ENCODE data around the gene IL31RA. TPM values are rescaled to one million over a fixed set of nuclear protein-coding genes. Genes with fewer than 3 reads are reported as not detected.

Gene IL31RA
- total RNA-seq, 1 donor, result 0.43 TPM

GRCh38 chr5:55913466-55914413, 62.6 kb downstream of the IL31RA start:
- H3K4me3 ChIP-seq (ENCODE audit: low read depth, low read length), result no peak overlapping the region
- DNase-seq (ENCODE audit: low read depth), result no peak
- TF ChIP-seq CTCF (IDR thresholded peaks at IDR 0.05; ENCODE audit: insufficient read depth, low read depth, low read length), result no peak

- no peak for TF ChIP-seq CTCF (IDR thresholded peaks at IDR 0.05; ENCODE audit: insufficient read depth, low read depth, low read length)
- no peak overlapping the region for H3K4me3 ChIP-seq (ENCODE audit: low read depth, low read length)
- DNase-seq (ENCODE audit: low read depth), result no peak
Observed at GRCh38 chr5:55914971-55915370, 63.8 kb downstream of the IL31RA start.

GRCh38 chr5:55915783-55916182, 64.6 kb downstream of the IL31RA start:
- H3K4me3 ChIP-seq (ENCODE audit: low read depth, low read length), result no peak overlapping the region
- DNase-seq (ENCODE audit: low read depth), result no peak
- no peak for TF ChIP-seq CTCF (IDR thresholded peaks at IDR 0.05; ENCODE audit: insufficient read depth, low read depth, low read length)

GRCh38 chr5:55916986-55917385, 65.8 kb downstream of the IL31RA start:
- H3K4me3 ChIP-seq (ENCODE audit: low read depth, low read length), result no peak overlapping the region
- no peak for TF ChIP-seq CTCF (IDR thresholded peaks at IDR 0.05; ENCODE audit: insufficient read depth, low read depth, low read length)
- DNase-seq (ENCODE audit: low read depth), result no peak

GRCh38 chr5:55917402-55918086, 66.4 kb downstream of the IL31RA start:
- no peak for DNase-seq (ENCODE audit: low read depth)
- no peak overlapping the region for H3K4me3 ChIP-seq (ENCODE audit: low read depth, low read length)

More at GRCh38 chr5:55917402-55918086, 66.4 kb downstream of the IL31RA start:
- no peak for TF ChIP-seq CTCF (IDR thresholded peaks at IDR 0.05; ENCODE audit: insufficient read depth, low read depth, low read length)
